Body of pancreas (tissue), 4 donors: ENCODE results near the gene PXDN.

Experiments used
- POLR2A ChIP-seq, 3 donors: fragments of 450-650 bp; IDR thresholded peaks; one replicate each; pipeline ENCODE4 v1.6.1; 2016; ENCODE audit warnings: antibody characterized with exemption in 3 of 3, mild to moderate bottlenecking in 2 of 3
- TF ChIP-seq, protein P1 (sequence below), 7 experiments: fragments of 450-650 bp in 4 of 7; fragments of 200-600 bp in 3 of 7; sonication (generic) in 3 of 7; IDR thresholded peaks; one replicate each; pipeline ENCODE4 v1.5.1; 2016 to 2019; ENCODE audit warnings: antibody characterized with exemption in 7 of 7

DNA sequence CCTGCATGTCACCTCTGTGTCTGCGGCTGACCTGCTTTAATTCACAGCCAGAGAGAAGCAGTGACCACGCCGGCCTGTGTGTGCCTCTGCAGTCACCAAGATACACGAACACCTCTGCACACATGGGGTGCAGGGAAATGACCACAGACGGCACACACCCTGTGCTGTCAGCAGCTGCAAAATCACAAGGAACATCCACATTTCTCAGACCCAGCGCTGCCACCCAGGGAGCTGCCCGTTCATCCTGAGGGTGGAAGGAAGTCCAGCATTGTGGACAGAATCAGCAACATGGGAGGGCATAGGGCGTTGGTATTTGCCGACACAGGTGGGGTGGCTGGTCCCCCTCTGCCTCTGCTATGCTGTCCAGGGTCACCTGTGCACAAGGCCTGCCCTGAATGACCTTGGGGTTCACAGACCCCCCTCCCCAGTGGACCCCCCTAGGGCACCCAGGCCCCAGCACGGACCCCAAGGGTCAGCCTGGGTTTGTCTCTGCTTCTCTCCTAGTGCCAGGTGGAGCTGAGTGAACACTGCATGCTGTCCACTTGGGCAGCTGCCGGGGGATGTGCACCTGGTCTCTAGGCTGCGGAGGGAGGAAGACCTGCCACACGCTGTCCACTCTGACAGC lies 107.4 kb downstream of the PXDN start:
- TF ChIP-seq, protein P1, sequence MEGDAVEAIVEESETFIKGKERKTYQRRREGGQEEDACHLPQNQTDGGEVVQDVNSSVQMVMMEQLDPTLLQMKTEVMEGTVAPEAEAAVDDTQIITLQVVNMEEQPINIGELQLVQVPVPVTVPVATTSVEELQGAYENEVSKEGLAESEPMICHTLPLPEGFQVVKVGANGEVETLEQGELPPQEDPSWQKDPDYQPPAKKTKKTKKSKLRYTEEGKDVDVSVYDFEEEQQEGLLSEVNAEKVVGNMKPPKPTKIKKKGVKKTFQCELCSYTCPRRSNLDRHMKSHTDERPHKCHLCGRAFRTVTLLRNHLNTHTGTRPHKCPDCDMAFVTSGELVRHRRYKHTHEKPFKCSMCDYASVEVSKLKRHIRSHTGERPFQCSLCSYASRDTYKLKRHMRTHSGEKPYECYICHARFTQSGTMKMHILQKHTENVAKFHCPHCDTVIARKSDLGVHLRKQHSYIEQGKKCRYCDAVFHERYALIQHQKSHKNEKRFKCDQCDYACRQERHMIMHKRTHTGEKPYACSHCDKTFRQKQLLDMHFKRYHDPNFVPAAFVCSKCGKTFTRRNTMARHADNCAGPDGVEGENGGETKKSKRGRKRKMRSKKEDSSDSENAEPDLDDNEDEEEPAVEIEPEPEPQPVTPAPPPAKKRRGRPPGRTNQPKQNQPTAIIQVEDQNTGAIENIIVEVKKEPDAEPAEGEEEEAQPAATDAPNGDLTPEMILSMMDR (IDR thresholded peaks at IDR 0.05), result no peak
- TF ChIP-seq POLR2A (IDR thresholded peaks at IDR 0.05), result no peak
